Retinal pigment epithelial cell (primary cell): ENCODE data around the gene CA9.

Experiments
- DNase-seq: peaks from one replicate; pipeline ENCODE4 v3.0.0-alpha.2; 2010; ENCODE audit warnings: low read depth
- H3K4me3 ChIP-seq: 2 replicates; pipeline ENCODE4 v1.5.1; 2011; ENCODE audit warnings: mild to moderate bottlenecking, low read length, control low read depth, moderate library complexity
- TF ChIP-seq, protein P1 (sequence below): conservative IDR thresholded peaks from 2 replicates; pipeline ENCODE4 v1.5.1; 2011; ENCODE audit warnings: low read depth, low read length, control low read depth, inconsistent platforms

CA9 gene

DNA sequence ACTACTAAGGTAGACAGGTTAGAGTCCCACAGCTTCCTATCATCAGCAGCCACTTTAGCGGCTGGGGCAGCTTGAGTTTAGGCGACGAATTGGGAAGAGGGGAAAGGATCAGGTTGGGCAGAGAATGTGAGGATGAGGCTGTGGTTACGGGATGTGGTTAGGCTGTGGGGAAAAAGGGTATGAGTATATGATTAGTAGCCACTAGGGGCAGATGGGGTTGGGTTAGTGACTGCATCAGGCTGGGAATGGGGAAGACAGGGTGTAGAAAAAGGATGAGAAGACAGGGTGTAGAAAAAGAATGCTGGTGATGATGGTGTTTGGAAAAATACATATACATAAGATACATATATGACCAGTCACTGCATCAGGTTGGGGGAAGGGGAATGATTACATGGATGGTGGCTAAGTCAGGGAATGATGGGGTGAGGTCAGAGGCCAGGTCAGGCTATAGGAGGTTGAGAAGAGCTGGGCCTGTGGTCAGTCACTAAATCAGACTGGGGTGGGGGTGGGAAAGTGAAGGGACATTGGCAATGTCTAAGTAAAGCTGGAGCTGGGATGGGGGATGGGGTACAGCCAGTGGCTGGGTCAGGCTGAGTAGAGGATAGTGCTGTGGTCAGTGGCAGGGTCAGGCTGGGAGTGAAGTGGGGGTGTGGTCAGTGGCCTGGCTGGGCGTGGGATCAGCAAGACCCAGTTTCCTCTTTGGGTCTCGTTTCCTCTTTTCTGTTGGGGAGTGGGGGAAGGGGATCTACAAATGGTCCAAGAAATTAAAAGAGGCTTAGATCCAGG is 56.2 kb downstream of the CA9 start:
- H3K4me3 ChIP-seq = peak overlapping the region; percentile 68
- TF ChIP-seq, protein P1, sequence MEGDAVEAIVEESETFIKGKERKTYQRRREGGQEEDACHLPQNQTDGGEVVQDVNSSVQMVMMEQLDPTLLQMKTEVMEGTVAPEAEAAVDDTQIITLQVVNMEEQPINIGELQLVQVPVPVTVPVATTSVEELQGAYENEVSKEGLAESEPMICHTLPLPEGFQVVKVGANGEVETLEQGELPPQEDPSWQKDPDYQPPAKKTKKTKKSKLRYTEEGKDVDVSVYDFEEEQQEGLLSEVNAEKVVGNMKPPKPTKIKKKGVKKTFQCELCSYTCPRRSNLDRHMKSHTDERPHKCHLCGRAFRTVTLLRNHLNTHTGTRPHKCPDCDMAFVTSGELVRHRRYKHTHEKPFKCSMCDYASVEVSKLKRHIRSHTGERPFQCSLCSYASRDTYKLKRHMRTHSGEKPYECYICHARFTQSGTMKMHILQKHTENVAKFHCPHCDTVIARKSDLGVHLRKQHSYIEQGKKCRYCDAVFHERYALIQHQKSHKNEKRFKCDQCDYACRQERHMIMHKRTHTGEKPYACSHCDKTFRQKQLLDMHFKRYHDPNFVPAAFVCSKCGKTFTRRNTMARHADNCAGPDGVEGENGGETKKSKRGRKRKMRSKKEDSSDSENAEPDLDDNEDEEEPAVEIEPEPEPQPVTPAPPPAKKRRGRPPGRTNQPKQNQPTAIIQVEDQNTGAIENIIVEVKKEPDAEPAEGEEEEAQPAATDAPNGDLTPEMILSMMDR = peak; percentile 75
- DNase-seq = peak; percentile 18

DNA sequence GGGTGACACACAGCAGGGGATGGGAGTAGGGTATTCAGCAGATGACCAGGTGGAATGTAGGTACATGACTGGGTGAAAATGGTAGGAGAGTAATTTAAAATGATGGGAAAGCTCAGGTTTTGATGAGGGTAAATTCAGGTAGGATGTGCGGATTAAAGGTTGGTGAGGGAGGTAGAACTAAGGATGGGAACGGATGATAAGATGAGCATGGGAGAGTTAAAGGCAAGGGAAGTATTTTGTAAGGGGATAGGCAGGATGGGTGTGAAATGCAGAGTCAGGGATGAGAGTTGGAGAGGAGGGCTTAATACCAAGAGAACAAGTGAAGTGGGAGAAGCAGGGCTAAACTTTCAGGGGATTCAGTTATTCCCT is 56.7 kb downstream of the CA9 start:
- TF ChIP-seq, protein P1 = no peak
- no peak for DNase-seq
- peak overlapping the region; percentile 68 for H3K4me3 ChIP-seq
